Embryonic facial prominence (tissue), 1 donor: ENCODE results near the gene COL4A4.

ENCODE experiments used
- DNase-seq: peaks from one replicate; pipeline ENCODE4 v3.0.0-alpha.2; 2016; ENCODE audit errors: extremely low spot score

The COL4A4 gene

GRCh38 chr2:227030789-227031188, 133.2 kb downstream of the COL4A4 start:
- DNase-seq = no peak

DNA sequence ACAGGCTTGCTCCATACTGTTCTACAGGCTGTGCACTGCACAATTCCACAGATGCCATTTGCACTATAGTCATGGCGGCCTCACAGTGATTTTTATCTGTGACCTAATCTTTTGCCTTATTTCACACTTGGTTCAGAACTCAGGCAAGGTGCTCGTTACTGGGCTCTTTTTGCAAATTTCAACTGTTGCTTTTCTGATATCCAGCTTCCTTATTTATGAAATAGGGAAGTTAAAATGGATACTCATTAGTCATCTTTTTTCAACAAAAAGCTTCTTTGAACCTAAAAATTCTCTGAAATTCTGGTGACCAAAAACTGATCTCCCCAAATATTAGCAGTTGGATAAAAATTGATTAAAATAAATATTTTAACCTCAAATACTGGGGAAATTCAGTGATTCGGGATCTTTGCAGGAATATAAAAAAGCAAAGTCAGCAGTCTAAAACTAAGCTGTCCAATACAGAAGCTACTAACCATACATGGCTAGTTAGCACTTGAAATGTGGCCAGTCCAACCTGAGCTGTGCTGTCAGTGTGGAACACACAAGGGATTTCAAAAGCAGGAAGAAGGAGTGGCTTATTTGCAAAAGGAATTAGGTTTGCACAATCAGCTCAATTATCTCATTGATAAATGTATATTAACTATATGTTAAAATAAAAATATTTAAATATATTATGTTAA, 134.4 kb downstream of the COL4A4 start:
- no peak for DNase-seq

DNA sequence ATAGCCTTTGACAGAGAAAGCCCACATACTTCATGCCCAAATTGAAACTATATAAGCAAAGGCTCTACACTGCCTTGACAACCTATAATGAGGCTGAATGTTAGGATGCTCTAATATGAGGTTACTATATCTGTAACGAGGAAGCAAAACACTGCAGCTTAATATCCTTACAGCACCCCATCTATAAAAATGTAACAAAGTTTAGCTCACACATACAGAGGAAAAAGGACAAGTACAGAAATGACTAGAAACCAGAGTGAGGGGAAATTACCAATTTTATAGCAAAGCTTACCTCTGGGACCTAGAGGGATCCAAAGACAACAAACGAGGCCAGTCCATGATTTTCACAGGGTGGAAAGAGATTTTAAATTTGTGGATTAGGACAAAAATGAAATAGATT, 138.5 kb downstream of the COL4A4 start:
- no peak for DNase-seq

DNA sequence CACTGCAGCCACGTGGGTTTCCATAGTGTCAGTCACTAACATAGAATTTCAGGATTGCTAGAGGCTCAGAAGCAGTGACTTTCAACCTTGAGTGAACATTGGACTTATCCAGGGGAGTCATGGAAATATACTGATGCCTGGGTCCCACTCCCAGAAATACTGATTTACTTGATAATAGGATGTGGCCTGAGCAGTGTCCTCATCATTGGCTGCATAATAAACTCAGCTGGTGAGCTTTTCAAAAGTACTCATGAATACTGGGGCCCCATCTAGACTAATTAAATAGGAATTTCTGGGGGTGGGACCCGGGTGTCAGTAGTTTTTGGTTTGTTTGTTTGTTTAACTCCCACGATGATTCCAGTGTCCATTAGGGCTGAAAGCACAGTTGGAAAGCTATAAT, 141.4 kb downstream of the COL4A4 start:
- no peak for DNase-seq

DNA sequence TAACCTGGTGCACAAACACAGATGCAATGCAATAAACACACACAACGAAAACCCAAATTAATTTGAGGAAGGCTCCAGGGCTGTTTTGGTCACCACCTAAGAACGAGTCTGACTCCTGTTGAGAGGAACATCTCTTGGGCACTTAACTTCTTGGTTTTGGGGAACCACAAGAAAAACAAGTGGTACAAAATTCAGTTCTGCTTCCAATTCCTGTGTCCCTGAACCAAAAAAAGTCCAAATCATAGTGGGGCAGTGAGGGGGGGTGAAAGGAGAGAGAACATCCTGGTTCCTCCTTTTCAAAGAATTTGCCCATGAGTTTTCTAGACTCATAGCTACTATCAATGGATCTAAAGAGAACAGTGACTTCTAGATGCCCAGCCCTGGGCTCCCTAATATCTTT, 143.6 kb downstream of the COL4A4 start:
- no peak for DNase-seq

GRCh38 chr2:227016894-227017293, 147.1 kb downstream of the COL4A4 start:
- no peak for DNase-seq

GRCh38 chr2:227013881-227014280, 150.1 kb downstream of the COL4A4 start:
- DNase-seq = no peak

- DNase-seq = no peak
These were observed 150.7 kb downstream of the COL4A4 start for GRCh38 chr2:227013330-227013729.

- no peak for DNase-seq
These were observed 153.6 kb downstream of the COL4A4 start for GRCh38 chr2:227010433-227010832.

- DNase-seq = no peak
These were observed 156.1 kb downstream of the COL4A4 start for GRCh38 chr2:227007940-227008339.

- no peak for DNase-seq
These were observed 156.9 kb downstream of the COL4A4 start for GRCh38 chr2:227007148-227007547.

- DNase-seq = no peak
These were observed 157.7 kb downstream of the COL4A4 start for GRCh38 chr2:227006189-227006897.

DNA sequence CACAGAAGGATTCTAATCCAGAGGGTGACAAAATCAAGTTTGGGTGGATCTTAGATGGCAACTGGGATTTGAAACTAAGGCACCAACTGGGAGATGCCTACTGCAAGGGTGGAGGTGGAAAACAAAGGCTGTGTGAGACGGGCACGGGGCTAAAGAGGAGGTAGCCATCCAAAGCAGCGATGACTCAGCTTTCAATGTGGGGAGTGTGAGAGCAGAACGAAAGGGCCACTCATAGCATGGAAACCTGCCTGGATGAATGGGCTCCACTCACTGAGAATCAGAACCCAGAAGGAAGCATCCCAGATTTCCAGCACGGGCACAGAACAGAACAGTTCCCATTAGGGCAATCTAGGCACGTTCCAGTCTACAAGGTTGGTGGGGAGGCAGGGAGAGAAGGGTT, 159.5 kb downstream of the COL4A4 start:
- no peak for DNase-seq

GRCh38 chr2:227000123-227000522, 163.9 kb downstream of the COL4A4 start:
- DNase-seq = no peak

DNA sequence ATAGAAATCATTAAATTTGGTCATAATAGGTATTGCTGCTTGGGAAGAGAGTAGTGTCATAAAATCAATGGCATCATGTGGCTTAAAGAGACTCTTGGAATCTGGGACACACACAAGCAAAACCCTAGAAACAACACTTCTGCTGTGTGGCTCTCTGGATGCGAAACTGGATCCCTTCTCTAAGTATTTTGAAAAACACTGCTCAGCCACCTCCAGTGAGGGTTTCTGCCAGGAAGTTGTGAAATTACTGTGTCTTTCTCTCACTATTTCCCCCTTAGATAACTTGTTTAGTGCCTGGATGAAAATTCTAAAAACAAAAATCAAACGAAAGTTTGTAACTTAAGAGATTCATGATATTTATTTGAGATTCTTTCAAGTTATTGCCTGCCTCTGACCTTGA, 164.3 kb downstream of the COL4A4 start:
- no peak for DNase-seq

- no peak for DNase-seq
These were observed 168.4 kb downstream of the COL4A4 start for GRCh38 chr2:226995625-226996041.

DNA sequence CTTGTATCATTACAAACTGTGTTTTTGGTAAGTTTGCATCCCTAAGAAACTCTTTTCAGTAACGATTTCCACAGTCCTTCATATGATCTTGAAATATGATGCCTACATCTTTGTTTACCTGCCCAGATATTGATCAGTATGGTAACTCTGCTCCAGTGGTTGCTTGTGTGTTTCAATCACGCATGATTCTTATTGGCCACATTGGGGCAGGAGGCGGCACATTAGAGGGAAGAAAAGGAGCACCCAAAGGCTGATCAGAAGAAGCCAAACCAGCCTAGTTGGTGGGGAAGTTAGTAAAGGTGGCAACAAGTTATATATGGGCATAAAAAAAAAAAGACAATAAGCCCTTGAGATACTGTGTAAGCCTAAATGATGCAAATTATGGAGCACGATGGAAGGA, 169.2 kb downstream of the COL4A4 start:
- DNase-seq = no peak

DNA sequence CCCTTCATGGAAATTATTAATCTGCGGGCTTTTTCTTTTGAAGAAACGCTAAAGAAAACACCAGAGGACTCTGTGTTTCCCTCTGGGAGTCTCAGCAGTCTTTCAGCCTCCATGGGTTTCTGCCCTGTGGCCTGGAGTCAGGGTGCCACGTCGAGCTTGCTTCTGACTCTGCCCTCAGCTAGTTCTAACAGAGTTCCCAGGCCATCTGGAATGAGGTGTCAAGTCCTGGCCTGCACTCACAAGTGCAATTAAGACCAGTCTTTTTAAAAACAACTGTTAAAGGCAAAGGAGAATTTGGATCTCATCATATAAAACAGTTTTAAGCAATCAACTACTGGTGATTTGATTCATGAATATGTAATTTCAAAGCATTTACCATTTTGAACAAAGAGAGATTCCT, 170.8 kb downstream of the COL4A4 start:
- no peak for DNase-seq

DNA sequence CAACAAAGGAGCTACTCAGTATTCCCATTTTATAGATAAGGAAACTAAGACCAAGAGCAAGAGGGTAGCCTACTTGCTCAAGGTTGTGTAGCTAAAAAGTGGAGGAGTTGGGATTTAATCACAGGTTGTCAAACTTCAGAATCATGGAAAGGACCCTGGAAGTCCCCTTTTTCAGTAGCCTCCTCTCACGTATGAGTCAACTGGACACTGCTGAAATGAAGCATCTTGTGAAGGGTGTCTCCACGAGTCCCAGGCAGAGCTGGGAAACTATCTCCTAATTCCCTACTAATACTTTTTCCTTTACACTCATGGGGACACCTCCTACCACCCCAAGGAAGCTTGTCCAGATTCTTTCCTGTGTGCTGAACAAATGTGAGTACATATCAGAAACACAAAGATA, 172.3 kb downstream of the COL4A4 start:
- DNase-seq = no peak

DNA sequence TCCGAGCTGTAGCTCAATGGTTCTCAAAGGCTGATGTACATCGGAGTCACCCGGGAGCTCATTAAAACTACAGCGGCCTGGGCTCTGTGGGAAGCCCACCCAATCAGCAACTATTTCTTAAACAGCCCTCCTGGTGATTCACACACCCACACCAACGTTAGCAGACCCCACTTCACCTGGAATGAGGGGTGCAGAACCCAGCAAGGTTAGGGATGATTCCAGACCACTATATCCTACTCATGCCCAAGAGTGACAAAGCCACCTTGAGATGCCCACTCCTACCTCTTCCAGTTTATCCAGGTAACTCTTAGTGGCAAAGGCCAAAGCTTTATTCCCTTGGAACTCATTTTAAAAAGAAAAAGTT, 178.4 kb downstream of the COL4A4 start:
- no peak for DNase-seq

- DNase-seq = peak; percentile 85
These were observed 179.0 kb downstream of the COL4A4 start for GRCh38 chr2:226984750-226985582.

- no peak for DNase-seq
These were observed 179.9 kb downstream of the COL4A4 start for GRCh38 chr2:226983895-226984749.
